Stomach (tissue), 8 donors: ENCODE data around the gene PCDHB6. TPM values are rescaled to one million over a fixed set of nuclear protein-coding genes. Genes with fewer than 3 reads are reported as not detected.

ENCODE experiments used
- polyA plus RNA-seq, 3 donors: library from polyadenylated mRNA; stranded (reverse); fragments of 200-250 nt; gene quantifications; one replicate each; pipeline ENCODE4 v1.2.3, GENCODE V29; 2013
- total RNA-seq, 5 donors: library from RNA; depleted of rRNA; stranded (reverse); fragments of >200 nt; gene quantifications; one replicate each; pipeline versions ENCODE4 v1.1.0 to v1.2.3, GENCODE V29; 2014 to 2016
- donor health status: healthy with polysubstance abuse.
- donor health status: Bipolar disorder and iron deficiency.
- donor health status: healthy.

The PCDHB6 gene
- total and polyA plus RNA-seq, 8 donors: under 0.01 to 1.3 (median 0.15) TPM; not detected in 5

Other genes starting within 250 kb of the PCDHB6 start
Only the 30 nearest of the 32 such genes appear.
- gene PCDHAC1, start 223.8 kb upstream of the PCDHB6 start, total RNA-seq: under 1 TPM in 1 of 5 donors, not detected in 4; 0.55 TPM
- gene PCDHAC1, start 223.8 kb upstream of the PCDHB6 start, polyA plus RNA-seq: under 1 TPM in 2 of 3 donors, not detected in 1; 0.03 to 0.15 TPM
- gene PCDHAC2, start 183.6 kb upstream of the PCDHB6 start, total RNA-seq: 1 to 10 TPM in 2 of 5 donors, under 1 TPM in 1, not detected in 2; 0.58 to 4.2 (median 2.6) TPM
- gene PCDHAC2, start 183.6 kb upstream of the PCDHB6 start, polyA plus RNA-seq: under 1 TPM in 2 of 3 donors, not detected in 1; 0.05 to 0.19 TPM
- under 1 TPM in 2 of 5 donors, not detected in 3; under 0.01 to 0.37 TPM for gene PCDHB1, start 98.7 kb upstream of the PCDHB6 start, total RNA-seq
- under 1 TPM in 1 of 3 donors, not detected in 2; 0.03 TPM for gene PCDHB1, start 98.7 kb upstream of the PCDHB6 start, polyA plus RNA-seq
- 1 to 10 TPM in 1 of 5 donors, under 1 TPM in 1, not detected in 3; 0.43 to 3.3 TPM for gene PCDHB2, start 55.4 kb upstream of the PCDHB6 start, total RNA-seq
- gene PCDHB2, start 55.4 kb upstream of the PCDHB6 start, polyA plus RNA-seq: 1 to 10 TPM in 1 of 3 donors, under 1 TPM in 2; 0.53 to 1.3 (median 0.61) TPM
- gene PCDHB3, start 49.6 kb upstream of the PCDHB6 start, total RNA-seq: 1 to 10 TPM in 1 of 5 donors, not detected in 4; 3.7 TPM
- gene PCDHB3, start 49.6 kb upstream of the PCDHB6 start, polyA plus RNA-seq: under 1 TPM; 0.15 to 0.46 (median 0.31) TPM
- 10 to 100 TPM in 1 of 5 donors, 1 to 10 TPM in 1, under 1 TPM in 2, not detected in 1; 0.45 to 15.9 (median 1.7) TPM for gene PCDHB4, start 28.2 kb upstream of the PCDHB6 start, total RNA-seq
- gene PCDHB4, start 28.2 kb upstream of the PCDHB6 start, polyA plus RNA-seq: under 1 TPM; 0.15 to 0.38 (median 0.37) TPM
- gene PCDHB5, start 14.9 kb upstream of the PCDHB6 start, total RNA-seq: 1 to 10 TPM in 3 of 5 donors, under 1 TPM in 2; 0.14 to 4.7 (median 1.8) TPM
- gene PCDHB5, start 14.9 kb upstream of the PCDHB6 start, polyA plus RNA-seq: under 1 TPM in 2 of 3 donors, not detected in 1; 0.31 to 0.78 TPM
- gene PCDHB7, start 22.6 kb downstream of the PCDHB6 start, total RNA-seq: 1 to 10 TPM in 1 of 5 donors, under 1 TPM in 1, not detected in 3; 0.72 to 1.8 TPM
- gene PCDHB7, start 22.6 kb downstream of the PCDHB6 start, polyA plus RNA-seq: under 1 TPM in 1 of 3 donors, not detected in 2; 0.10 TPM
- 1 to 10 TPM in 1 of 5 donors, under 1 TPM in 1, not detected in 3; 0.58 to 1.7 TPM for gene PCDHB8, start 27.7 kb downstream of the PCDHB6 start, total RNA-seq
- not detected for gene PCDHB8, start 27.7 kb downstream of the PCDHB6 start, polyA plus RNA-seq
- 1 to 10 TPM in 3 of 5 donors, under 1 TPM in 2; 0.45 to 1.7 (median 1.2) TPM for gene PCDHB16, start 32.3 kb downstream of the PCDHB6 start, total RNA-seq
- gene PCDHB16, start 32.3 kb downstream of the PCDHB6 start, polyA plus RNA-seq: under 1 TPM in 2 of 3 donors, not detected in 1; 0.12 to 0.20 TPM
- gene PCDHB9, start 37.1 kb downstream of the PCDHB6 start, total RNA-seq: under 1 TPM in 3 of 5 donors, not detected in 2; 0.14 to 0.92 (median 0.45) TPM
- gene PCDHB9, start 37.1 kb downstream of the PCDHB6 start, polyA plus RNA-seq: under 1 TPM in 2 of 3 donors, not detected in 1; 0.08 to 0.19 TPM
- gene PCDHB10, start 42.3 kb downstream of the PCDHB6 start, total RNA-seq: 10 to 100 TPM in 1 of 5 donors, 1 to 10 TPM in 3, under 1 TPM in 1; 0.58 to 18.3 (median 2.3) TPM
- gene PCDHB10, start 42.3 kb downstream of the PCDHB6 start, polyA plus RNA-seq: under 1 TPM; 0.12 to 0.40 (median 0.15) TPM
- 1 to 10 TPM in 2 of 5 donors, under 1 TPM in 1, not detected in 2; 0.87 to 4.4 (median 1.3) TPM for gene PCDHB11, start 49.6 kb downstream of the PCDHB6 start, total RNA-seq
- gene PCDHB11, start 49.6 kb downstream of the PCDHB6 start, polyA plus RNA-seq: 1 to 10 TPM in 1 of 3 donors, under 1 TPM in 2; 0.12 to 1.1 (median 0.30) TPM
- 1 to 10 TPM in 4 of 5 donors, not detected in 1; 1.2 to 8.5 (median 2.9) TPM for gene PCDHB12, start 58.7 kb downstream of the PCDHB6 start, total RNA-seq
- gene PCDHB12, start 58.7 kb downstream of the PCDHB6 start, polyA plus RNA-seq: under 1 TPM; 0.19 to 0.31 (median 0.28) TPM
- 10 to 100 TPM in 1 of 5 donors, 1 to 10 TPM in 2, under 1 TPM in 2; under 0.01 to 28.1 (median 3.1) TPM for gene PCDHB13, start 63.9 kb downstream of the PCDHB6 start, total RNA-seq
- gene PCDHB13, start 63.9 kb downstream of the PCDHB6 start, polyA plus RNA-seq: under 1 TPM in 2 of 3 donors, not detected in 1; 0.12 to 0.28 TPM
- 1 to 10 TPM in 4 of 5 donors, not detected in 1; 1.3 to 6.4 (median 3.6) TPM for gene PCDHB14, start 73.3 kb downstream of the PCDHB6 start, total RNA-seq
- 1 to 10 TPM in 1 of 3 donors, under 1 TPM in 2; 0.31 to 1.1 (median 0.44) TPM for gene PCDHB14, start 73.3 kb downstream of the PCDHB6 start, polyA plus RNA-seq
- 1 to 10 TPM in 2 of 5 donors, under 1 TPM in 1, not detected in 2; 0.58 to 6.6 (median 2.2) TPM for gene PCDHB15, start 95.3 kb downstream of the PCDHB6 start, total RNA-seq
- gene PCDHB15, start 95.3 kb downstream of the PCDHB6 start, polyA plus RNA-seq: 1 to 10 TPM in 1 of 3 donors, under 1 TPM in 2; 0.44 to 1.2 (median 0.73) TPM
- 1 to 10 TPM in 1 of 5 donors, under 1 TPM in 1, not detected in 3; 0.43 to 4.8 TPM for gene SLC25A2, start 154.0 kb downstream of the PCDHB6 start, total RNA-seq
- not detected for gene SLC25A2, start 154.0 kb downstream of the PCDHB6 start, polyA plus RNA-seq
- gene TAF7, start 170.7 kb downstream of the PCDHB6 start, total RNA-seq: 10 to 100 TPM; 22.0 to 89.8 (median 36.5) TPM
- 10 to 100 TPM; 32.6 to 46.1 (median 43.5) TPM for gene TAF7, start 170.7 kb downstream of the PCDHB6 start, polyA plus RNA-seq
- under 1 TPM in 1 of 5 donors, not detected in 4; 0.18 TPM for gene PCDHGA1, start 180.5 kb downstream of the PCDHB6 start, total RNA-seq
- gene PCDHGA1, start 180.5 kb downstream of the PCDHB6 start, polyA plus RNA-seq: under 1 TPM in 1 of 3 donors, not detected in 2; 0.13 TPM
- gene PCDHGA2, start 188.7 kb downstream of the PCDHB6 start, total RNA-seq: 1 to 10 TPM; 1.2 to 3.5 (median 2.0) TPM
- gene PCDHGA2, start 188.7 kb downstream of the PCDHB6 start, polyA plus RNA-seq: under 1 TPM; 0.06 to 0.31 (median 0.18) TPM
- 1 to 10 TPM in 3 of 5 donors, under 1 TPM in 1, not detected in 1; 0.58 to 6.7 (median 1.4) TPM for gene PCDHGA3, start 193.8 kb downstream of the PCDHB6 start, total RNA-seq
- under 1 TPM in 1 of 3 donors, not detected in 2; 0.08 TPM for gene PCDHGA3, start 193.8 kb downstream of the PCDHB6 start, polyA plus RNA-seq
- gene PCDHGB1, start 200.0 kb downstream of the PCDHB6 start, total RNA-seq: 1 to 10 TPM in 1 of 5 donors, under 1 TPM in 3, not detected in 1; under 0.01 to 1.2 (median 0.68) TPM
- under 1 TPM in 1 of 3 donors, not detected in 2; 0.03 TPM for gene PCDHGB1, start 200.0 kb downstream of the PCDHB6 start, polyA plus RNA-seq
- 1 to 10 TPM in 4 of 5 donors, under 1 TPM in 1; 0.29 to 9.3 (median 2.4) TPM for gene PCDHGA4, start 205.0 kb downstream of the PCDHB6 start, total RNA-seq
- under 1 TPM in 1 of 3 donors, not detected in 2; 0.08 TPM for gene PCDHGA4, start 205.0 kb downstream of the PCDHB6 start, polyA plus RNA-seq
- 10 to 100 TPM in 1 of 5 donors, 1 to 10 TPM in 3, not detected in 1; 2.5 to 10.7 (median 8.1) TPM for gene PCDHGB2, start 209.9 kb downstream of the PCDHB6 start, total RNA-seq
- gene PCDHGB2, start 209.9 kb downstream of the PCDHB6 start, polyA plus RNA-seq: under 1 TPM in 1 of 3 donors, not detected in 2; 0.10 TPM
- 1 to 10 TPM in 4 of 5 donors, not detected in 1; 2.3 to 6.7 (median 3.6) TPM for gene PCDHGA5, start 214.1 kb downstream of the PCDHB6 start, total RNA-seq
- gene PCDHGA5, start 214.1 kb downstream of the PCDHB6 start, polyA plus RNA-seq: under 1 TPM in 1 of 3 donors, not detected in 2; 0.15 TPM
- 1 to 10 TPM in 4 of 5 donors, under 1 TPM in 1; 0.87 to 8.8 (median 3.8) TPM for gene PCDHGB3, start 220.2 kb downstream of the PCDHB6 start, total RNA-seq
- gene PCDHGB3, start 220.2 kb downstream of the PCDHB6 start, polyA plus RNA-seq: under 1 TPM in 2 of 3 donors, not detected in 1; 0.06 to 0.08 TPM
- gene PCDHGA6, start 223.8 kb downstream of the PCDHB6 start, total RNA-seq: 1 to 10 TPM in 3 of 5 donors, under 1 TPM in 2; 0.29 to 4.4 (median 1.8) TPM
- under 1 TPM in 2 of 3 donors, not detected in 1; 0.06 to 0.38 TPM for gene PCDHGA6, start 223.8 kb downstream of the PCDHB6 start, polyA plus RNA-seq
- gene PCDHGA7, start 232.7 kb downstream of the PCDHB6 start, total RNA-seq: 10 to 100 TPM in 1 of 5 donors, 1 to 10 TPM in 2, under 1 TPM in 1, not detected in 1; 0.87 to 29.0 (median 2.7) TPM
- under 1 TPM in 2 of 3 donors, not detected in 1; 0.06 to 0.30 TPM for gene PCDHGA7, start 232.7 kb downstream of the PCDHB6 start, polyA plus RNA-seq
- 10 to 100 TPM in 1 of 5 donors, 1 to 10 TPM in 2, under 1 TPM in 2; 0.29 to 12.1 (median 1.2) TPM for gene PCDHGB4, start 237.6 kb downstream of the PCDHB6 start, total RNA-seq
- gene PCDHGB4, start 237.6 kb downstream of the PCDHB6 start, polyA plus RNA-seq: under 1 TPM in 2 of 3 donors, not detected in 1; 0.12 to 0.45 TPM